Head of caudate nucleus (tissue), 42 donors: Measurements from ENCODE around the gene TTLL11.
"Not testable (repeated sequence)": the region's sequence is repeated elsewhere in the genome, so short reads cannot be mapped to it uniquely, and the experiment has no call there.

Source experiments
- DNase-seq, 42 donors: peaks; one replicate each; pipeline versions ENCODE4 v3.0.0 to v3.0.0-alpha.2; 2020 to 2021; ENCODE audit warnings: mixed read lengths in 7 of 42
- intact Hi-C: fragments of 100-400 bp; cut with DNase I; formaldehyde crosslinking; loops from one replicate; pipeline ENCODE4 v1.15.0; 2022

TTLL11 gene

DNA sequence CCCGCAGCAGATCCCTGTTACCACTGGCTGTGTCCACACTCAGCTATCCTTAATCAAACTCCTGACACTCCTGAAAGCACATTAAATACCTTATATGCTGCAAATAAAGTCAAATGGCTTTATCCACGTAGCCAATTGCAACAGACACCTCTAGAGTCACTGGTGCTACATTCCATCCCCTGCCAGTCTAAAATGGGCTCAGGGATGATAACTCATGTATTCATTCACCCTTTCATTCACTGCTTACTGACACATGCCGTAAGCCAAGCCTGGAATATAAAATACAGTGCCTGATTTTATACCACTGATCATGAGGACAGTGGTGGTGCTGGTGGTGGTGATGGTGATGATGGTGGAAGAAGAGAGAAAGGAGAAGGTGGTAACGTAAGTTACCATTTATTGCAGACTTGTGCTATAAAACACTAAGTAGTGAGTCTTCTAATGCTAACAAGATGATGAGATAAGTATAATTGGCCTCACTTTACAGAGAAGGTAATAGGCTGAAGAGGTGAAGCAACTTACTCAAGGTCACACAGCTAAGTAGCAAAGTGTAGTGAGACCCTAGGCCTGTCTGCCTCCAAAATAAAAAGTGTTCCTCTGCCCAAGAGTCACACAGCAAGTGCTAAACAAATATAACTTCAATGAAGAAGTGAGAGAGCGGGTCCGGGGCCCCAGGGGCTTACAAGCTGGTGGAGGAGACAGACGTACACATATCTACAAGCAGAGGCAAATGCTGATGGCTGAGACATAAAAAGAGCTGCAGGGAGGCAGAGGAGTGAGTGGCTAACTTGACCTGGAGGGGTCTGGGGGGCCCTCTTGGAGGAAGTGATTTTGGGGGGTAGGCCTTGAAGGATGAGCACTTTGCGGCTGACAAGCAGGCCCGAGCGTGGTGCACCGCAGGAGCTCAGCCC is 1.2 kb downstream of the TTLL11 start:
- intact Hi-C loops, result loop anchor here (10.0 kb wide), 1 partner anchor 723 kb away; no protein-coding TSS in a partner anchor
- peak in 3 of 42 donors; percentile 9 to 30 (median 10) for DNase-seq

DNA sequence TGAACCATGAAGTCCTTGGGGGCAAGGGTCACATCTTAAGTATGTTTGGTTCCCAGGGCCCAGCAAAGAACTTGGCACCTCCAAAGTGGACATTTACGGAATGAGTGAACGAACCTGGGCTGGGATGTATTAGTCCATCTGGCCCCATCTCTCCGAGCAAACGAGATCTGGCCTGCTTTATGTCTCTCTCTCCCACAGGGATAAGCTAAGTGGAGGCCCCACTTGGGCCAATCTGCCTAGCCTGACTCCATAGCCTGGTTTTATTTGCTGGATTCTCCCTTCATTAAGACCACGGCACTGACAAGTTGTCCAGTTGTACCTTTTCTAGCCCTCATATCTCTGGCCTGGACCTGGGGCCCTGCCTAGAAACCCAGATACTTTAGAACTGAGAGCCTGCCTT is 2.1 kb downstream of the TTLL11 start:
- intact Hi-C loops, result loop anchor here (10.0 kb wide), 1 partner anchor 724 kb away; no protein-coding TSS in a partner anchor
- DNase-seq, result peak in 2 of 42 donors; percentile 6 to 7

DNA sequence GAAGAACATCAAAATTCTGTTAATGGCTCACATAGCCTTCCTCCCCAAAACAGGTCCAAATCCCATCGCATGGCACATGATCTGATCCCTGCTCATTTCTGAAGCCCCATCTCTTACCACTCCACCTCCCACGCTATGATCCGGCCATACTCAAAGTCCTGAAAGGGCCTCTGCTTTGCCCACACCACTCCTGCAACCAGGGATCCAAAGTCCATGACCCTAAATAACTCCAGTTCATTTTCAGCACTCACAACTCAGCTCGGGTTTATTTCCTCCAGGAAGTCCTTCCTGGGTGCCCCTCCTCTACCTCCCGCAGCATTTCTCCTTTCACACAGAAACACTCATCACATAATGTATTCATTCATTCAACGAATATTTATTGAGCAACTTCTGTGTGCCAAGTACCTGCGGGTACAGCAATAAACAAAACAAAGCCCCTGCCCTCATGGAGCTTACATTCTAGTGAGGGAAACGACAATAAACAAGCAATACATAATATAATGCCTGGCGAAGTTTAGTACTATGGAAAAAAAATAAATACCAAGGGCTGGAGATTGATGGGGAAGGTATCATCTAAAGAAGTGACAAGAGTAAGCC is 2.7 kb downstream of the TTLL11 start:
- intact Hi-C loops, result loop anchor here (10.0 kb wide), 1 partner anchor 724 kb away; no protein-coding TSS in a partner anchor
- DNase-seq, result peak in 2 of 42 donors; percentile 2 to 25

- intact Hi-C loops, result loop anchor here (5.0 kb wide), 1 partner anchor 52 kb away; no protein-coding TSS in a partner anchor
- DNase-seq, result peak in 2 of 42 donors; percentile 7 to 8
These were observed 4.0 kb downstream of the TTLL11 start for GRCh38 chr9:122088880-122089706.

DNA sequence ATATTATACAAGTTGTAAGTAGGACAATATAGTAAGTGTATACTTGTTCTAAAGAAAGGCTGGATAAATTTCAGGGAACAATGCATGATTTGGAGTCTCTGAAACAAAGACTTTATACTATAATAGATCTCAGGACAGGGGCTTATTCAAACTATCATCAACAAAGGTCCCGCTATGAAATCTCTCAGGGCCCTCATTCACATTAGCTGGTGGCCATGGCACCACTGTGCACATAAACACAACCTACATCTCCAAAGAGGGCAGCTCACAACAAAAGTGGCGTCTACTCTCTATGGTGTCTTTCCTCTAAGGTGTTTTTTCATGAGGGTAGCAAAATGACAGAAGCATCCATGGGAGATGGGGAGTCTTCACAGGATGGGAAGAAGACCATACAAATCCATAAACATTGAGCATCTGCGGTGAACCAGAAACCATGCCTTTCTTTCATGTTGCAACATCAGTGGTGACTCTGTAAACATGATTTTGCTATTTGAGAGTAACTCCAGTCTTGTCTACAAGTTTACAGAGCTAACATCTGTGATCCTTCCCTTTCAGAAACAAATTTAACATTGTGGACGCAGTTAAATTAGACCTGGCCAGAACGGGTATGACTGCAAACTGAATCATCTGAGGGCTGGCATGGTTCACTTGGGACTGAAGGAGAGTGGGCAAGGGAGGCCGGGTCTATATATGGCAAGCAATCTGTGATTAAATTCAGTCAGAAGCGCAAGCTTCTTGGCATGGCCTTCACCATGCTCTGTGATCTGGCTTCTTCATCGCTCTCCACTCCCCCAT is 5.5 kb downstream of the TTLL11 start:
- DNase-seq, result peak in 7 of 42 donors; percentile 16 to 56 (median 41)
- intact Hi-C loops, result loop anchor here (5.0 kb wide), 1 partner anchor 50 kb away; no protein-coding TSS in a partner anchor

DNA sequence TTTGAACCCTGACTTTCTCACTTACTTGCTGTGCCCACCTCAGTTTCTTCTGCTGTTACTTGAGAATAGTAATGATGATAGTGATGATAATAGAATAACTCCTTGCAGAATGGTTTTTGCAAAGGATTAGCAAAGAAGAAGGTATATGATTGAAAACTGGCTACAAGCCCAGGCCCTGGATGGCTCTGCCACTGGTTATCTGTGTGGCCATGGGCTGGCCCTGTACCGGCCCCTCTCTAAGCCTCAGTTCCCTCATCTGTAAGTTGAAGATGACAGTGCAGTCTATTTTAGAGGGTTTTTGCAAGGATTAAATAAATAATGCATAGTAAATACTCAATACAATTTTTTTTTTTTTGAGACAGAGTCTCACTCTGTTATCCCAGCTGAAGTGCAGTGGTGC is 6.2 kb downstream of the TTLL11 start:
- intact Hi-C loops, result loop anchor here (5.0 kb wide), 1 partner anchor 50 kb away; no protein-coding TSS in a partner anchor
- peak in 4 of 42 donors; percentile 17 to 58 (median 34) for DNase-seq

DNA sequence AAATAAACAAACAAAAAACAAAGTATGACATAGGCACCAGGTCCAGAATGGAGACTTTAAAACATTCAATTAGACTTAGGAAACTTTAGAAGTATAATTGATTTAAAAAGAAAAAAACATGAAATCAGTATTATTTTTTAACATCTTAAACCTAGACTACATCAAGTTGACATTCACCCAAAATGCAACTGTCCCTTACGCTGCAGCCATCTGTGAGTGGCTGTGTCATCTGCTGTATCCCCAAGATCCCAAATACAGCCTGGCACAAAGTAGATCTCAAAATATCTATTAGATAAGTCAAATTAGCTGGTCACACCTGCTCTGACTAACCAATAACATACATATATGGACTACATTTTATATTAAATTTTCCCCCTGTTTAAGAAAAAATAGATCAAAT is 7.8 kb downstream of the TTLL11 start:
- DNase-seq, result peak in 2 of 42 donors; percentile 28 to 36
- intact Hi-C loops, result loop anchor here (5.0 kb wide), 1 partner anchor 48 kb away; no protein-coding TSS in a partner anchor

DNA sequence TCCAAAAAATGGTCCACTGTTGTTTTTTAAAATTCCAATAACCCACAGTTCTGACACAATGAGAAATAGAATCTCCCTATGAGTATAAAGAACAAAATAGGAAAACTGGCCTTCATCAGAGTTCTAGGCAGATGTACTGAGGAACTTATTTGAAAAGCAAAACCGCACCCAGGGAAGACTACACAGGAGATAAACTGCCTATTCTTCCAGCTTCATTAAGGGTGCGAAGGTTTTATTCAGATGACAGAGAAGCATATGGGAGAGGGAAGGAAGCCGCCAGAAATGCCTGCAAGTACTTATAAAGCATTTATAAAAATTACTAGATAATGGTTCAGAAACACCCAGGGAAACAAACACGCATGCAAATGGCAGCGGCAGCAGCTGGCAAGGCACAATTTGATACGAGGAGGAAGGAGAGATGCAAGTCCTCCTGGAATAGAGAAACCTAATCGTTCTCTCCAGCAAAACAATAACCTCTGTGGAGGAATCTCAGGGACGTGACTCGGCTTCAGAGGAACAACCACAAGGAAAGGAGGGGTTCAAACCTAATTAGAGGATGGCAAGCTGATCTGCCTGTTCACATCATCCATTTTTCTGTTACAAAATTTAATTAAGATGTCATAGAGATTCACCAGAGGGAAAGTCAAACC is 9.0 kb downstream of the TTLL11 start:
- intact Hi-C loops, result no loop called here
- peak in 6 of 42 donors; percentile 23 to 53 (median 38) for DNase-seq

DNA sequence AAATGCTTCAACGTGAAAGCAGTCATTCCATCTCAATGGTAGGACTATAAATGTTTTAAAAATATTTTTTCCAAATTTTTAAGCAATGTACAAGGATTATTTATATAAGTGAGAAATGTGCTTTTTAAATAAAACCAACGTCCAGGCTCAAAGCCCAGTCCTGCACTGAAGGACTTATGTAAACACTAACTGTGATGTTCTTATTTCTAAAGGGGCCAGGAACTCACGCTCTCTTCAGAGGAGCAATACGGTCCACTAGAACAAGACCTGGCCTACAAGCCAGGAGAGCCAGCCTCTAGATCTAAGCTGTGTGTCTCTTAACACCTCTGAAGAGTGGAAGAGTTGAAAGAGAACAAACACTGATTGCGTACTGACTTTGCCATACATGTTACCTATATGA is 12.1 kb downstream of the TTLL11 start:
- peak in 2 of 42 donors; percentile 7 to 30 for DNase-seq

GRCh38 chr9:122078557-122078956 is 14.6 kb downstream of the TTLL11 start:
- no peak for DNase-seq
- intact Hi-C loops, result no loop called here

More for the DNA sequence above, 12.1 kb downstream of the TTLL11 start:
- intact Hi-C loops, result no loop called here

- intact Hi-C loops, result no loop called here
- no peak for DNase-seq
These were observed 16.3 kb downstream of the TTLL11 start for GRCh38 chr9:122076773-122077172.

DNA sequence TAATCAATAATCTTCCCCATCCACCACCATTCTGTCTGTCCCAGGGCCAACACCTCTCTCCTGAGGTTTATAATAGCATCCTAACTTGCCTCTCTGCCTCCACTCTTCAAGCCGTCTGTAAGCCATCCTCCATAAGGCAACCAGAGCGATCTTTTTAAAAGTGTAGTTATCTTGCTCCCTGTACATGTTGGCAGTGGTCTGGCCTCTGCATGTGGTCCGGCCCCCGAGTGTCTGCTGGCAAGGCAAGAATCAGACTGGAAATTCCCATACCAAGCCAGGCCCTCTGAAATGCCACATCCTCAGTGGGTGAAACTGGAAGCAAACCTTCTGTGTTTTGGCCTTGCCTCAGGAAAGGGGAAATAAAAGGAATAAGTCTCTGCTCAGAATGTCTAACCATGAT is 17.0 kb downstream of the TTLL11 start:
- peak in 4 of 42 donors; percentile 2 to 32 (median 10) for DNase-seq
- intact Hi-C loops, result no loop called here

- intact Hi-C loops, result no loop called here
- peak in 4 of 42 donors; percentile 8 to 37 (median 10) for DNase-seq
These were observed 17.7 kb downstream of the TTLL11 start for GRCh38 chr9:122075135-122076030.

GRCh38 chr9:122071715-122072114 is 21.4 kb downstream of the TTLL11 start:
- intact Hi-C loops, result no loop called here

DNA sequence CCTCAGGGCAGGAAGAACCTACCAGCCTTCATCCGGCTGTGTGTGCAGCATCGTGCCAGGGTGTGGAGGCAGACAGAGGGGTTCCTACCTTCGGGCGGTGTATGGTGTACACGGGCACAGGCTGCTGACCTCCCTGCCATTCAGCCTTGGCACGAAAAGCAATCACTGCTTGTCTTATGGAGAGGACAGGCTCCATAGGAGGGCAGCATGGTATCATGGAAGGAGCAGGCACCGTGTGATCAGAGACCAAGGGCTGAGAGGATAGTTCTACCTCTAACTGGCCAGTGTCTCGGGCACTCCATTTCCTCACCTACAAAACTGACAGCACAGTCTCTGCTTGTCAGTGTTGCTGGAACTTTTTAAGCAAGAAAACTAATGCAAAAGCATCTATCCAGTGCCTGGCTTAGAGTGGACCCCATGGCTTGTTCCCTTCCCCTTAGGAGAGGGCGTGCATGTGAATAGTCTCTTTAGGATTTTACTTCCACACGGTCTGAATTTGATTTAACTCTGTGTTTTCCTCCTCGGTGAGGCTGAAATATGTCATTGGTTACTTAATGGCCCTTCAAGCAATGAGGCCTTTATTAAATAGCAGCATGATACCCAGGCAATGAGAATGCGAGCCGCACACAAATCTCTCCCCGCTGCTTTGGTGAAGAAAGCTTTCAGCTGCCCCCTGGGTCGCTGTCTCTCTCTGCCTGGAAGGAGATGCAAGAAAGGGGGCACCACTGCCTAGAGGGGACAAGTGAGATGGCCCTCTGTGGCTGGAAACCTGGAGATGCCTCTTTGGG is 22.2 kb downstream of the TTLL11 start:
- intact Hi-C loops, result no loop called here
- DNase-seq, result peak in 8 of 42 donors; percentile 31 to 72 (median 46)

More at GRCh38 chr9:122071715-122072114, 21.4 kb downstream of the TTLL11 start:
- DNase-seq, result peak in 3 of 42 donors; percentile 10 to 33 (median 18)

DNA sequence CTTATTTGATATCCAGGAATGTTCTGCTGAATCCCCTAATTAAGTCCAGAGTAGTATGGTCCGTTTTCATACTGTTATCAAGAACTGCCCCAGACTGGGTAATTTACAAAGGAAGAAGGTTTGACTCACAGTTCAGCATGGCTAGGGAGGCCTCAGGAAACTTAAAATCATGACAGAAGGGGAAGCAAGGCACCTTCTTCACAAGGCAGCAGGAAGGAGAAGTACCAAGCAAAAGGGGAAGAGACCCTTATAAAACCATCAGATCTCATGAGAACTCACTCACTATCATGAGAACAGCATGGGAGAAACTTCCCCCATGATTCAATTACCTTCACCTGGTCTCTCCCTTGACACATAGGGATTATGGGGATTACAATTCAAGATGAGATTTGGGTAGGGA is 26.4 kb downstream of the TTLL11 start:
- intact Hi-C loops, result not testable (repeated sequence)

More for the DNA sequence above, 26.4 kb downstream of the TTLL11 start:
- not testable (repeated sequence) for DNase-seq
